Activated CD4-positive, alpha-beta T cell treated with anti-CD3 and anti-CD28 coated beads, Interleukin-2, amount 50 U/mL, for 4 hours (primary cell): Measurements from ENCODE around the gene TMSB15C.
A peak's percentile ranks its signal among the peaks of the same experiment; 100 is the strongest.
"Not testable (repeated sequence)": the region's sequence is repeated elsewhere in the genome, so short reads cannot be mapped to it uniquely, and the experiment has no call there.

Source experiments
- DNase-seq, 2 experiments: peaks; one replicate each; pipeline ENCODE4 v3.0.0-alpha.2; 2020

The TMSB15C gene

DNA sequence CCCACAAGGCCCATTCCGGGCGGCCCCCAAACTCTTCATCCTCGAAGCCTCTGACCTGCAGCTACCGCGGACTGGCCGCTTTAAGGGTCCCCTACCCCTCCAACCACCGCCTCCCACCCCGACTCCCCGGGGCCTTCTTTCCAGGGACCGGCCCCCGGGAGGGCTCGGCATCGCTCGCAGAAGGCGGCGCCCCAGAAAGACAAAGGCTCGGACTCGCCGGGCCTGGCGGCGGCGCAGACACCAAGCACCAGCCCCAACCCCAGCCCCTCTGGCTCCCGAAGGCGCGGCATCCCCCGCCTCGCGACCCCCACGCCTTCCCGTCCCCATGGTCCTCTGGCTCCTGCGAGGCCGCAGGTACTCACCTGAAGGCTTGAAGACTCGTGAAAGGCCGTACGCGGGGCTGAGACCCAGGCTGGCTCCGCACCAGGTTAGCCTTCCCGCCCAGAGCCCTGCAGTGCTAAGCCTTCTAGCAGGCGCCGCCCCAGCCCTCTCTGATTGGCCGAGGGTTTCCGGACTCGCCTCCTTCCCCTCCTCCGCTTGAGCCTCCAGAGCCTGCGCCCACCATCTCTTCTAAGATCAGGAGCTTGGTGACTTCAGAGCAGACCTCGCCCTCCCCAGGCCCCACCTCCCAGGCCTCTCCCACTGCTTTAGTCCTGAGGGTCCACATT is at the start of gene TMSB15C:
TSS of gene TMSB15C (minus strand) at position 459 of the 668 bp plus-strand sequence.
- not testable (repeated sequence) for DNase-seq

DNA sequence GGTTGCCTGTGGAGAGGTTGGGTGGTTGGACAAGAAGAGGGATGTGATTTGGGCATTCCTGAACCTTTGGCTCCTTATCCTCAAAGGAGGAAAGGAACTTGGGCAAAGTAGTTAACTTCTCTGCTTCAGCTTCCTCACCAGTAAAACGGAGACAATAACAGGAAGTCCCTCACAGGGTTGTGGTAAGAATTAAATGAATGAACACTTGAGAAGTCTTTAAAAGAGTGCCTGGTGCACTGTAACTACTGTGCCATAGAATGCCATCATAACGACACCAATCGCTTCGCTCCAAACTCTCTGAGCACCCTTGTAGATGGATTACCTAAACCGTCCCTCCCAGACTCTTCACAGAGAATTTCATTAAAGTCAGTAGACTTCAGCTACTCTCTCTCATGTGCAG is 46.8 kb upstream of the TMSB15C start:
- no peak for DNase-seq

DNA sequence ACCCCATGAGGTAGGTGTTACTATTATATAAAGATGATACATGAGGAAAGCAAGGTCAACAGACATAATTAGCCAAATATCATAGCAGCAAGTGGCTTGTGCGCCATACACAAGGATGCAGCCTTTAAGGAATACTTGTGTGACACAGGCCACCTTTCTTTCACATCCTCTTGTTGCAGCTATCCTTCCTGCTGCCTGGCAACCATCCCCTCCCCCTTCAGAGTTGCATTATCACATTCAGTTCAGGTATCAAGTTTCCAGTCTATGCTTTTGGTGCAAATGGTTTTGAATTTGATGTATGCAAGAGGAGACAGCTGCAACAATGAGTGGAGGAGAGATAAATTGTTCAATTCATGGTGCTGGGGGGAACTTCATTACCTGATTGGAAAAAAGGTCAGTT is 42.7 kb upstream of the TMSB15C start:
- no peak for DNase-seq

DNA sequence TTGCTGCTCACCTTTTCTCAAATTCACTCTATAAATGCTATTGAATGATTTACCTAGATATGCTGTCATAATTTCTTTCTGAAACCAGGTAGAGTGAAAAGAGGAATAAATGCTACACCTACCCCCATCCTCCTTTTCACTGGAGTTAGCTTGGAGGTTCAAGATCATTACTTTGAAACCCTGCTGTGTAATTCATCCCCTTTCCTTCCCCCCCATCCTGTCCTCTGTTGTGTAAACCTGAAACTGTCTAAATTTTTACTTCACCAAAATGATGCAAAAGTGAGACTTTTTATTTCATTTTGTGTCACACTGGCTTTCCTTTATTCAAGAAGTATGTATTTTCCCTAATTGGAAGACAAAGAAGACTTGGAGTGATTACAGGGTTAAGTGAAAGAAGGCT is 41.7 kb upstream of the TMSB15C start:
- DNase-seq = no peak

DNA sequence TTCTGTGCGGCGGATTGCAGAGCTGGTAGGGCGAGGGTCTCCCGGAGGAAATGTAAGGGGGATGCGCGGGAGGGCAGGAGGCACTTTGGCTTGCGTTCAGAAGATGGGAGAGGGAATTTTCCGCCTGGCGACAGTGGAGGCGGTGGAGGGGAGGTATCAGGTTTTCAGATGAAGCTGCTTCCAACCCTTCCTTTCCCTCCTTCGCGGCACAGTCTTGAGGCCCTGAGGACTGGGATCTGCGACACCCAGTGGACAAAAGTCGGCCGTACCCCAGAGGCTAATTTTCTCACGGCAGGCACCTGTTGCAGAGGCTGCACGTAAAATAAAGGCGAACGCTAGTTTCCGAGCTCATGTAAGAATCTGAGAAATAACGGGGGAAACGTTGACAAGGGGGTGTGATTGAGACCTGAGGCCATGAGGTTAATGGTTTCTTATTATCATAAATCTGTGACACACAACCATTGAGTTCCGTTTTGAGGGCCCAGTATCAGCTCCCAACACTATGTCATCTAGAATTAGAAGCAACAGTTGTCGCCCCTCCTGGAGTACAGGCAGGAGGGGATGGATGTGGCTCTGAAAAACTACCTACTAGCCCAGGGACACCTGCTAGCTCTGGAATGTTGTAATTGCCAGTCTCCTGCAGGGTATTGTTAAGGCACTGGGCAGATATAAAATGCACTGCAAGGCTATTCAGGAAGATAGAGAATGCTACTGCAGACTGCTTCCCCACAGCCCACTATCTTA is 37.4 kb upstream of the TMSB15C start:
- peak; percentile 36 to 47 for DNase-seq

DNA sequence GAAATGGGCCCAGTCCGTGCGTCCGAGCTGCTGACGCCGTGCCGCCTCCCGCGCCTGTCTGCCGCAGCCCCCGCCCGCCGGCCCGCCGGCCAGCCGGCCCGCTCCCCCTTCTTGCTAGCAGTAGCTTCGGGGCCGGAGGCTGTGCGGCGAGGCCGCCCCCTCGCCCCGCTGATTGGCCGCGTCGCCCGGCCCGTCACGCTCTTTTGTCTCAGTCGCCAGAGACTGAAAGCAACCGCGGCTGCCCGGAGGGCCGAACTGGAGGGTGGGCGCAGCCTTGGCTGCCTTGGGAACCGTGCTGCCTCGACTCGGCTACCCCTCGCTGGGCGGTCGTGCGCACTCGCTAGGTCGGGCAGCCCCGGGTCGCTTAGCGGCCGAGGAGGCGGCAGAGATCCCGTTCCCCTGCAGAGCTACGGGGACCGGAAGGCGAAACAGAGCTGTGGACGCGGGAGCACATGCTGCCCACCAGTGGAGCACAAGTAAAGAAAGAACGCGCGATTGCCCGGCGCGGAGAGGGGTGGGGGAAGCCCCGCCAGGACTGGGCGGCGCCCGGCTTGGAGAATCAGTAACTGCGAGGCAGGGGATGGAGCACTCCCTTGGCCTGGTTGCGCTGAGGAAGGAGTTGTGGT is 36.4 kb upstream of the TMSB15C start, which contains the start of gene ZCCHC18:
TSS of gene ZCCHC18 (plus strand) at position 198 of the 626 bp plus-strand sequence. CDS start 1,589 bp downstream, outside the sequence.
- DNase-seq = peak in 1 of 2 experiments; percentile 11

DNA sequence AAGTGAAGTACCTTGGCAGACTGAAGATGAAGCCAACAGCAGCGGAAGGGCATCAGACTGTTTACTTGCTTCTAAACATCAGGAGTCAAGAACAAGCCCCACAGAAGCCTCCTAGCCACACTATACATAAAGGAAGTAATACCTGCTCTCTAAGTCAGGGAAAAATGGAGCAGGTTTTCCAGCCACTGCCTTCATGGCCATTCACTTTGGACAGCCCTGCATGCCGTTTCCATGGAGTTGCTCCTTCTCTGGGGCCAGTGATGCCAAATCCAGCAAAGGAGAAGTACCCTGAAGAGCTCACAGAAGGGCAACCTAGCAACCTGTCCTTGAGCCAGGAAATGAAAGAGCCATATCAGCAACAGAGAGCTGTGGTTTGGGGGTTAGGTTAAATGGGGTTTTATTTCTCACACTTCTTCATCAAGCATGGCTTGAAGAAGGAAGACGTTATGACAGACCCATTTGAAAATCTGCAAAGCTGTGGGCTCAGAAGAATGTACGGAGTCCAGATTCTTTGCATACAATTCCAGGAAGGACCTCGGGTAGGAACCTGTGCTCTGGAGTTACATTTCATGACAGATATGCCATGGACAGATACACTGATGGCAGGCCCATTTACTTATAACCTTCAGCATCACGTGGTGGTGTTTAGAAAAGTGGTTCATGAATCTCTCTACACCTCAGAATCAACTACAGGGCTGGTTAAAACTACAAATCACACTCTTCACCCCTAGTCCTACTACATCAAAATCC is 34.6 kb upstream of the TMSB15C start:
- not testable (repeated sequence) for DNase-seq

DNA sequence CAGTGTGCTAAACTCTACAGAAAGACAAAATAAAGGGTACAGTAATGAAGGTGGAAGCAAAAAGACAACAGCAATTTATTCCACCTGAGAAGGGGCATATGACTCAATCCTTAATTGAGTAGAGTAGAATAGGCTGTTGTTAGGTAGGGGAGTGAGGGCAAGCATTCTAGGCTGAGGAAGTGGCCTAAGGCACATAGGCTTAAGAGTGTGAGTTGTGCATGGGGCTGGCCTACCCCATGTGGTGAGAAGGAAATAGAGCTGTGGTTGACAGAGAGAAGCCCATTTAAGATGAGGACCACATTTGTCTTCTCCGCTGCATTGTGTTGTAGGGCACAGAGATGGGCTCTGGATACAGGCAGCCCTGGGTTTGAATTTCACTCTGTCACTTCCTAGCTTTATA is 32.9 kb upstream of the TMSB15C start:
- no peak for DNase-seq

DNA sequence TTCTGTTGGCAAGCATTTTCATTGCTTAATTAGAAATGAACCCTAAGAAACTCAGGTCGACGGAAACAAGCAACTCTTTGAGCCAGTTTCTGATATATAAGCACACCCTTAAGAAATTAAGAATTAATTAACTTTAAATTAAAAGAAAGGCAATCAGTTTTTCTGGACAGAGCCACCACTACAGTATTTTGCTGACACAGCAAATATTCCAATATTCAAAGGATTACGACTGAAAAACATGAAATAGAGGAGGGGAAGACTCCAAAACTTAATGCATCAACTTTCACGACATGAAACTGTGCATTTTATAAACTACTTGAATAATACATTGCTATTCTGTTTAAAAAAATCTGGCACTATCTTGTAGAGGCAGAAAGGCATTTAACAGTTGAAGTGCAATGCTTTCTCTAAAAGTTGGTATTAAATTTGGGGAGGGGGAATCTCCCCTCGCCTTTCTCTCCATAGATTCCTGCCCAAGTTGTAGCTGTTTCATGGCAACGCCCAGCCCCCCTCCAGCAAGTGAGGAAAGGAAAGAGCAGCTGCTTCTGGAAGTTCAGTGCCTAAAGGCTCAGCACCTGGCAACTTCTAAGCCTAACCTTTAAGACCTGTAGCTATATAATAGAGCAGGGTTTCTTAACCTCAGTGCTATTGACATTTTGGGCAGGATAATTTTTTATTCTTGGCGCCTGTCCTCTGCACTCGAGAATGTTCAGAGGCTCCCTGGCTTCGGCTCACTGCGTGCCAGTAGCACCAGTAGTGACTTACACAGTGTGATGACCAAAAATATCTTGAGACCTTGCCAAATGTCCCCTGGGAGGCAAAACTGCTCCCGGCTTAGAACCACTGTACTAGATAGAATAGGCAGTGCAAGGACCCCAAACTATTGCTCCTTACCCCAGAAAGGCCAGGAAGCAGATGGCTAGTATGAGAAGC is 29.6 kb upstream of the TMSB15C start:
- no peak for DNase-seq

DNA sequence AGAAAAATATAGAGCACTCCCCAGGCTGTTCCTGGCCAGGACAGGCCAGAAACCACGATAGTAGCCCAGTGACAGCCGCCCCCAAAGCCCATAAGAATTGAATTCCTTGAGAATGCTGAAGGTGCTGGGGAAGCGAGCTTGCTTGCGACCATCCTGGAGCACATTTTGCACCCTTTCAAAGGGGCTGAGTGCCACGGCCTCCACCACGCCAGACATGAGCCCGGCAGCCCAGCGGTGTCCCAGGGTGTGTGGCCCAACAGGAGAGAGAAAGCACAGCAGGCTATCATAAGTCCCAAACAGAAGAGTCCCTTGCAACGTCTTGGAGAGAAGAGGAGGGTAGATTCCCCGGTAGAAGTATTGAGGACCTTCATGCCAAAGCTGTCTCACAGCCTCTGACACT is 28.6 kb upstream of the TMSB15C start:
- no peak for DNase-seq

DNA sequence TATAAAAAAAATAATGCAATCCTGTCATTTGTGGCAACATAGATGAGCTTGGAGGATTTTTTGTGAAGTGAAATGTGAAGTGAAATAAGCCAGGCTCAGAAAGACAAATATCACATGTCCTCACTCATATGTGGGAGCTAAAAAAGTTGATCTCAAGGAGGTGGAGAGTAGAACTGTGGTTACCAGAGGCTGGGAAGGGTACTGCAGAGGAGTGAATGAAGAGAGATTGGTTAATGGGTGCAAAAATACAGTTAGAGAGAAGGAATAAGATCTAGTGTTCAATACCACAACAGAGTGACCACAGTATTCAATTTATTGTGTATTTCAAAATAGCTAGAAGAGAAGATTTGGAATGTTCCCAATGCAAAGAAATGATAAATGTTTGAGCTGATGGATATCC is 22.9 kb upstream of the TMSB15C start:
- DNase-seq = no peak

DNA sequence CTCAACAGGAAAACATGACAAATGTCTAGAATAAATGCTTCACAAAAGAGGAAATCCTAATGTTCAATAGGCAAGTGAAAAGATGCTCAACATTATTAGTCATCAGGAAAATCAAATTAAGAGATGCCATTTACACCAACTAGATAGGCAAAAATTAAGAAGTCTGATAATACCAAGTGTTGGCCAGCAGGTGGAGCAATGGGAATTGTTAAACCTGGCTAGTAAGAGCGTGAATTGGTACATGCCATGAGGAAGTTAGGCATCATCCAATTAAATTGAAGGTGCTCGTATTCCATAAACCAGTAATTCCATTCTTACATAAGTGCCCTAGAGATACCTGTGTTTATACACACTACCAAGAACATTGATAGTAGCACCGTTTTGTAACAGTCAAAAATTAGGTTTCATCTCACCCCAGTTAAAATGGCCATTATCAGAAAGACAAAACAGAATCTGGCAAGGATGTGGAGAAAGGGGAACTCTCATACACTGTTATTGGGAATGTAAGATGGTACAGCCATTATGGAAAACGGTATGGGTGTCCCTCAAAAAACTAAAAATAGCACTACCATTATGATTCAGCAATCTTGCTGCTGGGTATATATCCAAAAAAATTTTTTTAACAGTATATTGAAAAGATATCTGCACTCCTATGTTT is 22.2 kb upstream of the TMSB15C start:
- peak; percentile 27 to 34 for DNase-seq

DNA sequence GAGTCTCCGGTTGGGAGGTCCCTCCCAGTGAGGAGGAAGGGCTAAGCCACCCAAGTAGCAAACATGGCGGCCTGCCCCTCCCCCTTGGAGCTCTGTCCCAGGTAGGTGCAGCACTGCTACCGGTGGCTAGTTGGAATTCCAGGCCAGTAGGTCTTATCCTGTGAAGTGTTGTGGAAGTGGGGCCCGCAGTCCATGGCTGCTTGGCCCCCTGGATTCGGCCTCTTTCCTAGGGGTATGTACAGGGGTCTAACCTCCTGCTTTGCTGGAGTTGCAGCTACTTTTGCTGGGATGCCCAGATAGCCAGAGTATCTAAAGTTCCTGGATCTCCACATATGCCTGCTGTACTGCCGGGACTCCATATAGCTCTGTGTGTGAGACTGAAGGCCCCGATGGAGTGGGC is 9.9 kb upstream of the TMSB15C start:
- no peak for DNase-seq

DNA sequence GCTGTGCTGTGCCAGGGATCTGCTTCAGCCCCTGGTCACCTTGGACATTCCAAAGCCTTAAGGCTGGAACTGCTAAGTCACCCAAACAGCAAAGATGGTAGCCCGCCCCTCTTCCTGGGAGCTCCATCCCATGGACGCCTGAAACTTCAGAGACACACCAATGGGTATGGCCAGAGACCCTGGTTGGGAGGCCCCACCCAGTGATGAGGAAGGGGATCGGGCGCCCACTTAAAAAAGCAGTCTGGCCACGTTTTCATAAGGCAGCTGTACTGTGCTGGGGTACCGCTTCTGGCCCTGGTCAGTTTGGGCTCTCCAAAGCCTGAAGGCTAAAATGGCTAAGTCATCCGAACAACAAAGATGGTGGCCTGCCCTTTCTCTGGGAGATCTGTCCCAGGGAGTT is 9.4 kb upstream of the TMSB15C start:
- no peak for DNase-seq

DNA sequence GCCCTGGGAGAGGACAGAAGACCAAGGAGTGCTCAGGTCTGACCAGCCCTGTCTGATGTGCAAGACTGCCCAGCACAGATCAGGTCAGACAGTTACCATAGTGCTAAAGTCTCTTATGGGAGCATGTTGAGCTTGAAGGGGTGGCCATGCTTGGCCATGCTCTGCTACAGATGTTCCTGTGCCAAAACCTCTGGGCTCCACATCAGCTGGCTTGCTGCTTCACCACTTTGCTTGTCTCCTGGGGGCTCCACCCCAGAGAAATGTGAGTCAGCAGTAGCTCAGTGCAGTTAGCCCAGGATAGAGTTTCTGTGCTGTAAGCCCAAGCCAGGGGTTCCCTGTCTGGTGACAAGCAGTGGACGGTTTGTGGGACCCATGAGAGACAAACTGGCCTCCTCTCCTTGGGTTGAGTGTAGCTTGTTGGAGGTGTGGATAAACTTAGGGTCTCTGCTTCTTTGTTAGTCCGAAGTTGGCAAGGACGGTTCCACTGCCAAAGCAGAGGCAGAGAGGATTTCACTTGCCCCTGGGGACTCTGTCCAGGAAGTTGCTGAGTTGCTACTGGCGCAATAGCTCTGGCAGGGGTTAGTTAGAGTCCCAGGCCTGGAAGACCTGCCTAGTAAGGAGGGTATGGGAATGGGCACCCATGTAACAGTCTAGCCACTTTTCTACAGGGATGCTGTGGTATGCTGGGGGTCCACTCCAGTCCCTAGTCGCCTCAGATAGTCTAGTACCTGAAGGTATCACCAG is 8.7 kb upstream of the TMSB15C start:
- no peak for DNase-seq

DNA sequence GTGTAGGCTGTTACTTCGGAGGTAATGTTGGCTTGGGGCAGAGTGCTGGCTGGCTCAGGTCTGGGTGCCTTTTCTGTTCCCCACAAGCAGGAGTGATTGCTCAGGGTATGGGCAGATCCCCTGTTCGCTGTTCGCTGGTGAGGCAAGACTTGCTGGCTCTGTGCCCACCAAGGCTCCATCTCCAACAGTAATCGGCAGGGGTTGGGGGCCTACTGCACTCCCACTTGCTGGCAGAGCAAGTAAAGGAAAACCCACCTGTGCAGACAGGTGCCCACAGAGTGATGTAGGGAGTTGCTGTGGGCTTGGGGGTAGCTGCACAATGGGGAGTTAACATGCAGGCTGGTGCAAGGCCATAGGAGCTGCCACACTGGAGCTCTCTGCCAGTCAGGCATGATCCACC is 8.0 kb upstream of the TMSB15C start:
- DNase-seq = no peak

DNA sequence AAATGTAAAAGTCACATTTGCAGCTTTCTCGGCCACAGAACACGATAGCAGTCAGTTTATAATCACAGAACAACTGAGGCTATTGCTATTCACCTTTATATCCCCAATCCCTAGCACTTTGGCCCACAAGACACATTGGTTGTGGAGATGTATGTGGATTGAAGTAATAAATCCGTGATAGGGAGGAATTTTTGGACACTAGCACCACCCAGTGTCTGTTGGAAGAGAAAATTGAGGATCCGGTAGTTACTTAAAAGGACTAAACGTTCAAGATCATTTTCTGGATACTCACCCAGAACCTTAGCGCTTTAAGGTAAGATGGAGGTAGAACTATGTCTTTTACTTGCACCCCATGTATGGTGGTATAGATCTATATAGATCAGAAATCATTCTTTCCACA is 1.8 kb upstream of the TMSB15C start:
- DNase-seq = not testable (repeated sequence)

DNA sequence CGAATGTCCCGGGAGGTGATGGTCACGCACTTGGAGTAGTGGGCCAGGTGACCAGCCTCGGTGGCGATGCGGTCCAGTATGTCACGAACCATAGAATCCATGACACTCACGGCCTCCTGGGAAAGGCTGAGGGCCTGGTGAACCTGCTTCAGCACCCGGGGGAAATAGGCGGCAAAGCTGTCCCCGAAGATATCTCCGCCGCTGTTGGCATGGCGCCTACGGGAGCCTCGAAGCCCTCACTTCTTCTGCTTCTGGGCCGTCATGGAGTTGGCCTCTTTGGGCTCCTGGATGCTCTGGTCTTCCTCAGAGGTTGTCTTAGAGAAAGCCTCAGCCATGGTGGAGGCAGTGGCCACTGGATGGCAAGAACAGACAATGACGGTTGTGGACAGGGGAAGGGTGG is 13.4 kb downstream of the TMSB15C start:
- not testable (repeated sequence) for DNase-seq

DNA sequence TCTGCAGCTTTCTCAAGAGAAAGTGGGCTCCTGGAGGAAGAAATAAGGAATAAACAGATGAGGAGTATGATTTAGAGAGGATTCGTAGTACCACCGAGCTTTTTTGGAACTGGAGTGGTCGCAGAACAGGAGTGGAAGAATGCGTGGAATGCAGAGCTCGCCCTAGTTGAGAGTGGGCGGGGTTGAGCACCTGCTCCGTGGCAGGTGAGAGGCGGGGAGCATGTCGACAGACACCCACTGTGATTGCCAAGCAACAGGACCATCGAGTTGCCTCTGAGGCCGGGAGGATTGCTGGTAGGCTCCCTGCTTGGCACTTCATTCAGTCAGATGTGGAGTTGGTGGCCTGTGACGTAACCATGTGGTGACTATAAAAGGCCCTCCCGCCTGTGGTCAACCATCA is 21.1 kb downstream of the TMSB15C start:
- DNase-seq = not testable (repeated sequence)

DNA sequence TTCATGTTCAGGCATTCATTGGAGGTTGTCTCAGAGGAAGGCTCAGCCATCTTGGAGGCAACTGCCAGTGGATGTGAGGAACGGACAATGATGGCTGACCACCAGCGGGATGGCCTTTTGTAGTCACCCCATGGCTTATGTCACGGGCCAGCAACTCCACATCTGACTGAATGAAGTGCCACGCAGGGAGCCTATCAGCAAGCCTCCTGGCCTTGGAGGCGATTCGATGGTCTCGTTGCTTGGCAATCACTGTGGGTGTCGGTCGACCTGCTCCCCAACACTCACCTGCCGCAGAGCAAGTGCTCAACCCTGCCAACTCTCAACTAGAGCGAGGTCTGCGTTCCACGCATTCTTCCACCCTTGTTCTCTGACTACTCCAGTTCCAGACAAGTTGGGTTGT is 28.9 kb downstream of the TMSB15C start:
- DNase-seq = no peak

DNA sequence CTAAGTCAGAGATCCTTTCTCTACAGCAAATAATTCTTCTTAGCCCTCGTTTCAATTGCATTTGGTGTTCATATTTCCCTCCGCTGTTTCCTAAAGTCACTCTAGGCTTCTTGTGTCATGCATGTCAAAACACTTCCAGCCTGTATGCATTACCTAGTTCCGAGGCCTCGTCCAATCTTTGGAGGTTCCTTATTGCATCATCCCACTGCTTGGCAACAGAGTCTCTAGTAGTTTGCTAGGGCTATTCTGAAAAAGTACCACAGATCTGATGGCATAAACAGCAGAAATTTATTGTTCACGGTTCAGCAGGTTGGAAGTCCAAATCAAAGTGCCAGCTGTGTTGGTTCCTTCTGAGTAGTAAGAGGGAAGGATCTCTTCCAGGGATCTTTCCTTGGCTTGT is 30.4 kb downstream of the TMSB15C start:
- no peak for DNase-seq
